HFF-Myc (cell line): Measurements from ENCODE around the gene COL16A1.

ENCODE experiments used
- DNase-seq: peaks from one replicate; pipeline ENCODE4 v3.0.0-alpha.2; 2011; ENCODE audit warnings: low read depth; ENCODE audit errors: extremely low read depth
- H3K4me3 ChIP-seq: replicated peaks from 2 replicates; pipeline ENCODE4 v1.5.1; 2011; ENCODE audit warnings: low read depth, mild to moderate bottlenecking, control low read depth, low read length
- TF ChIP-seq, protein P1 (sequence below): IDR thresholded peaks from 2 replicates; pipeline ENCODE4 v1.5.1; 2012; ENCODE audit warnings: mild to moderate bottlenecking, low read depth, low read length, control low read depth; ENCODE audit errors: missing control alignments

COL16A1 gene

DNA sequence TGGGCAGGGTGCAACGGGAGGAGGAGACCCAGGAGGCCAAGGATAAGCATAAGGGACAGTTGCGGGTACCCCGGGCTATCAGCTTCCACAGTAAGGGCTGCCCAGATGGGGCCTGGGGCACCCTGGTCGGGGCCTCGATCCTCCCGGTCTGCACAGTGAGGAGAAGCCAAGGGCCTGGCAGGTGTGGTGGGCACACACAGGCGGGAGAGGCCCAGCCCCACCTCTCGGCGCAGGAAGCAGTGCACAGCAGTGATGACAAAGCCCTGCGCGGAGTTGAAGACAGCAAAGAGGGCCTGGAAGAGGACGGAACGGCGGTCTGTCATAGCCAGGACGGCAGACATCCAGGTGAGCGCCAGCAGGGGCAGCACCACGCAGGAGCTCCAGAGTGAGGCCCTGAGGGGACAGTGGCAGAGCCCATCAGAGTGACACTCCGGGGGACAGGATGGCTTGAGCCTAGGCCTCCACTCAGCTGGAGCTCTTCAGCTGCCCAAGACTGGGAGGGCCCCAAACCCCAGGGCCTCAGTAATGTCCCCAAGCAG, 29.0 kb upstream of the COL16A1 start:
- TF ChIP-seq, protein P1, sequence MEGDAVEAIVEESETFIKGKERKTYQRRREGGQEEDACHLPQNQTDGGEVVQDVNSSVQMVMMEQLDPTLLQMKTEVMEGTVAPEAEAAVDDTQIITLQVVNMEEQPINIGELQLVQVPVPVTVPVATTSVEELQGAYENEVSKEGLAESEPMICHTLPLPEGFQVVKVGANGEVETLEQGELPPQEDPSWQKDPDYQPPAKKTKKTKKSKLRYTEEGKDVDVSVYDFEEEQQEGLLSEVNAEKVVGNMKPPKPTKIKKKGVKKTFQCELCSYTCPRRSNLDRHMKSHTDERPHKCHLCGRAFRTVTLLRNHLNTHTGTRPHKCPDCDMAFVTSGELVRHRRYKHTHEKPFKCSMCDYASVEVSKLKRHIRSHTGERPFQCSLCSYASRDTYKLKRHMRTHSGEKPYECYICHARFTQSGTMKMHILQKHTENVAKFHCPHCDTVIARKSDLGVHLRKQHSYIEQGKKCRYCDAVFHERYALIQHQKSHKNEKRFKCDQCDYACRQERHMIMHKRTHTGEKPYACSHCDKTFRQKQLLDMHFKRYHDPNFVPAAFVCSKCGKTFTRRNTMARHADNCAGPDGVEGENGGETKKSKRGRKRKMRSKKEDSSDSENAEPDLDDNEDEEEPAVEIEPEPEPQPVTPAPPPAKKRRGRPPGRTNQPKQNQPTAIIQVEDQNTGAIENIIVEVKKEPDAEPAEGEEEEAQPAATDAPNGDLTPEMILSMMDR = no peak
- no peak overlapping the region for H3K4me3 ChIP-seq
- DNase-seq = no peak

DNA sequence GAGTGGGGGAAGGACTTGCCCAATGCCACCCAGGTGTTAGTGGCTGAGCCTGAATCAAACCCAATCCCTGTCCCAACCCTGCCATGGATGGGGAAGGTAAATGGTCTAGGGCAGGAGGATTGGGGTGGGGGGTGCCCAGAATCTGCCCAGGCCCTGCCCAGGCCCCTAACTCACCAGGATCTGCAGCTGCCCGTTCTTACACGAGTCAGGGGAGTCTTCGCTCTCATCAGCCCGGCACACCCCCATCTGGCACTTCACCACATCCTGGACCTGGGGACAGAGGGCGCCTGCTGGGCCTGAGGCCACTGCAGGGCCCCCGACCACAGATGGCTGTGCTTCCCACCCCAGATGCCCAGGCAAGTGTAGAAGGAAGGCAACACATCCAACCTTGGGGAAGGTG, 28.5 kb upstream of the COL16A1 start:
- TF ChIP-seq, protein P1 = no peak
- DNase-seq = no peak
- no peak overlapping the region for H3K4me3 ChIP-seq

DNA sequence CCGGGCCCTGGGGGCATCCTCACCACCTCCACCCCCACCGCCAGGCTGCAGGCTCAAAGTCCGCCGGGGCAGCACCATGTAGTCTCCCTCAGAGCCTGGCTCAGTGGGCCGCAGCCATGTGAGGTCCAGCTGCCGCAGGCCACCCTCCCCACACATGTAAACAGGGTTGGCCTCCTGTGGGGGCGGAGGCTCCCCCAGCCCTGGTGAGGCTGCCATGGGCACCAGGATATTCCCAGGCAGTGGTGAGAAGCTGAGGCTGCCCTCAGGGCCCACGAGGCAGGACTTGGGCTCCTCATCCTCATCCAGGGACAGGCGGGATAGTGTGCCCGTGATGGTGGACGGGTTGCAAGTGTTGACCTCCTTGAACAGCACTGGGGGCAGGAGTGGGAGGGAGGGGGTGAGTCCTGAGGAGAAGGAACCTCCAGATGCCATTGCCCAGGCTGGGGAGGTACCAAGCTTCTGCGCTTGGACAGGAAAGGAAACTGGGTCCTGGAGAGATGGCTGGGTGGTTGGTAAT, 27.3 kb upstream of the COL16A1 start:
- H3K4me3 ChIP-seq = no peak overlapping the region
- TF ChIP-seq, protein P1 = no peak
- no peak for DNase-seq

DNA sequence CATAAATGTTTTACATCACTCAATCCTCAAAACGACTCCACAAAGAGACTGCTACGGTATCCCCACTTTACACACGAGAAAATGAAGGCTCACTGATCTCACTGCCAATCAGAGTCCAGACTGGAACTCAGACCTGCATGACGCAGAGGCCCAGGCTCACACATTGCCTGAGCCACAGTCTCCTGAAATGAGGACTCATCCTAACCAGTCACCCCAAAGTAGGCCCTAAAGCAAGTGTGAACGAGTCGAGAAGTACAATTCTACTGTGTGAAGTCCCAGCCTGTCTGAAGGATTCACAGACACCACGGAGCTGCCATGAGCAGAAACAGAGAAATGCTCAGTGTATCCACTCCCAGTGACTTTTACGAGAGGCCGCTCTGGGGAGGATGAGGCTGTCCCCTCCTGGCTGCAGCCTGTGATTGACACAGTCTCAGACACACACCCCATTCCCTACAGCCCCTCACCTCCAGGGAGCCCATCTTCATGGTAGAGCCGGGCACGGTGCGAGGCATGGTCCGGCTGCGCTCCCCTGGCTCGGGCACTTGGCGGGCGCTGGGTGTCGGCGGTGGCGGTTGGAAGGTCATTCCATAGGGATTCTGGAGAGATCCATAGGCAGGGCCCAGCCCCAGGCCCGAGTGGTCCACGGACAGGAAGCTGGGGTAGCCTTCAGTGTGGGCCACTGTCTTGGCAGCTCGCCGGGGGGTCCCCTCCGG, 26.7 kb upstream of the COL16A1 start:
- TF ChIP-seq, protein P1 = no peak
- DNase-seq = no peak
- H3K4me3 ChIP-seq = no peak overlapping the region

DNA sequence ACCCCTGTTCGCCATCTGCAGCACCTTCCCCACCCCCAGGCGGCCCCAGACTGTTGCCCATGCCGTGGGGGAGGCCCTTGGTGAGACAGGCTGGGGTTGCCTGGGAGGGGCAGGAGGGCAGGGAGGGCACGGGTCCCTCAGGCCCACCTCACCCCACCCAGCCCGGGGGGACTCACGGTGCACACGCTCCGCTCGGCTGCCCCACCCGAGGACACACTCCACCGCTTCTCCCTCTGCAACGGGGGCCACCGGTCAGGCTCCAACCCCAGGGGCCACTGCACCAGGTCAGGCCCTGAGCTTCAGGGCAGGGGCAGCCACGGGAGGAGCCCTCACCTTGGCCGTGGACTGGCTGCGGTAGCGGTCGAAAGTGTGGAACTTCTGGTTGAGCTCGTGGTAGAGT, 24.0 kb upstream of the COL16A1 start:
- TF ChIP-seq, protein P1 = no peak
- no peak overlapping the region for H3K4me3 ChIP-seq
- no peak for DNase-seq

DNA sequence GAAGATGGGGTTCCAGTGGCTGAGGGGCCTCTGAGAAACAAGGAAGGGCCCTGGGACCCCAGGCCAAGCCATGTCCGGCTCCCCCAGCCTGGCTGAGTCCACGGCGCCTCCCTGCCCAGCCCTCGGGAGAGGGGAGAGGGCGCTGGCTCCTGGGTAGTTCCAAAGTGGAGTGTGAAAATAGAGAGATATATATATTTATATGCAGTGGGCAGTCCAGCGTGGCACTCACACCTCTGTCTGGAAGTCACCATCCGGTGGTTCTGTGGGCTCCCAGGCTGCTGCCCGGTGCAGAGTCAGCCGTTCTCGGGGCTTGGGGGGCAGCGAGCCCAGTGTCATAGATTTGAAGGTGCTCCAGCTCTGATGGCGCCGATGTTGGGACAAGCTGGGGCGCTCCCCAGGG, 23.4 kb upstream of the COL16A1 start:
- no peak overlapping the region for H3K4me3 ChIP-seq
- TF ChIP-seq, protein P1 = no peak
- DNase-seq = no peak
